DMS53 (cell line): ENCODE measurements around the gene ZNF814.
"Not testable (repeated sequence)": the region's sequence is repeated elsewhere in the genome, so short reads cannot be mapped to it uniquely, and the experiment has no call there.

Experiments
- DNase-seq: peaks from one replicate; lab custom pipeline; 2025; lab: John Stamatoyannopoulos, UW

ZNF814 gene

DNA sequence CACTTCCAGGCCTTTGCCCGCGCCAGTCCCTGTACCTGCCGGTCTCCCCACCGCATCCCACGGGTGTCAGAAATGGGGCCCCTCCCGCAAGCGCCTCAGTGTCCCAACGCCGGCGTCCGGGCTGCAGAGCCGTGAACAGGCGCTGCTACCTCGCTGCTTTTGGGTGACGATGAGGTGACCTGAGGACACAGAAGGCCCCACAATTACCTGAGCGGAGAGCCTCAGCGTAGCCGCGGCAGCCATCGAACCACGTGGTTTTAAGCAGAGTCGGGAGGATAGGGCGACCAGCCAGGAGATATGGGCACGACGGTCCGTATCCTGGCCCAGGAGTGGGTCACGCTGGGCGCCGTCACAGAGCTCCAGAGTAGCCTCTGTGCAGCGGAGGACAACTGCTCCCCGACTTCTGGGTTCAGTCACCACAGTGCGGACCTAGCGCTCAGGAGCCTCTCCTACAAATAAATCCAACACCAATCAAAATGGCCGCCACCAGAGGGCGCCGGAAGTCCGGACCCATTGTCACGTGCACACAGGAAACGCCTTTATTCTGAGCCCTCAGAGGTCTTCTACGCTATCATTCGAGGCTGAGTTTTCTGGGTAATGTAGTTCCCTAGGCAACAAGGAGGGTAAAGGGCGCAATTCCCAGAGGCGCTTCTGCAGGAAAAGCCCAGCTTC is at the start of gene ZNF814:
ZNF814 (minus strand) TSS at position 478 of the 672 bp plus-strand sequence; CDS start at position 243, 235 bp downstream.
- peak; percentile 37 for DNase-seq

DNA sequence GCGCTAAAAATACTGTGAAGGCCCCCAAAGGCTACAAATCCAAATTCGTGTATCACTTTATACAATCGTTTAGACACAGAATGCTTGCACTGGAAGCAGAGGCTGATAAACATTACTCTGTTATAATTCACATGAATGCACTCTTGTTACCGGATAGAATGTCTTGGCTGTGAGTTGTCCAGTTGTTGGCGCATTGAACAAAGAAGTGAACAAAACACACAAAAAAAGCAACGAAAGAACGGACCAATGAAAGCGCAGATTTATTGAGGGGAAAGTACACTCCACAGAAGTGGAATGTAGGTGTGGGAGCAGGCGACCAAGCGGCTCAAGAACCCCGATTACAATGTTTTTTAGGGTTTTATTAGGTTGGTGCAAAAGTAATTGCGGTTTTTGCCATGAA is 46.9 kb upstream of the ZNF814 start:
- DNase-seq, result no peak

DNA sequence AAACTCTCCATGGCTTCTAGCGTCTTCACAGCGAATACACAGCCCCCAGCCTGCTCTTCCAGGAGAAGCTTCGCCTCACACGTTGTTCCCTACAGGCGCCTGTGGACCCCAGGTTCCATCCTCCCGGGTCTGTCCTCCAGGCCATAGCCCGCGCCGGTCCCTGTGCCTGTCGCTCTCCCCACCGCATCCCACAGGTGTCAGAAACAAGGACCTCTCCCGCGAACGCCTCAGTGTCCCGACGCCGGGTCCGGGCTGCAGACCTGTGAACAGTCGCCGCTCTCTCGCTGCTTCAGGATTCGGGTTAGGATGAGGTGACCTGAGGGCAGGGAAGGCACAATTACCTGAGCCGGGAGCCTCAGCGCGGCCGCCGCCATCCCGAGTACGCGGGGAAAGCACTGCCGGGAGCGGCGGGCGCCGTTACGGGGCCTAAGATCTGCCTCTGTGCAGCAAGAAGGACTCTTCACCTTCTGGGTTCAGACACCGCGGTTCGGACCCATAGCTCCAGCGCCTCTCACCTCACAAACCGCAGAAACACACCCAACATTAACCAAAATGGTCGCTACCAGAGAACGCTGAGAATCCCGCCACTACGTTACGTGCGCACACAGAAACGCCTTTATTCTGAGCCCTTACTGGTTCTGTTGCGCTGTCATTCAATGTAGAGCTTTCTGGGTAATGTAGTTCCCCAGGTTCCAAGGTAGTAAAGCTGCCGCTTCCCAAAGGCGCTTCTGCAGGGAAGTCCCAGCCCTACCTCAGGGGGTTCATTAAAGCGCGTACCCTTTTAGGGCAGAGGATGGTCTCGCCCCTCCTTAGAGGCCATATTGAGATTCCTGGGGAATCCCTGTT is 46.2 kb upstream of the ZNF814 start, which contains the start of gene ZNF418:
ZNF418 (minus strand) TSS at position 583 of the 846 bp plus-strand sequence. CDS start 1,580 bp downstream, outside the sequence.
- peak; percentile 87 for DNase-seq

DNA sequence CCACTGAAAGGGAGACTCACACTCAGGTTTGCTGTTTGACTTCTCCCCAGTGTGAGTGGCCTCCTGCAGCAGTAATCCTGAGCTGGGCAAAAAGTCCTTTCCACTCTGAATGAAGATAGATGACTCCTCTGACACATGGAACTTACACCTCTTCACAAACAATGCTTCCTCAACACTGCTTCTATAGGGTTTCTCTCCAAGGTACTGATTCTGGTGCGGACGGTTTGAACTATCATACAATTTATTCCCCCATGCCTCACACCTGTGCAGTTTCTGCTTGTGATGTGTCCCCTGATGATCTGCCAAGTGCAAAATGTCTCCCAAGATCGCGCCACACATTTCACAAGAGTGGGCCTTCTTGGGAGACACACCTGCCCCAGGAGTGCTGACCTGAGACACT is 38.8 kb upstream of the ZNF814 start:
- DNase-seq, result no peak

DNA sequence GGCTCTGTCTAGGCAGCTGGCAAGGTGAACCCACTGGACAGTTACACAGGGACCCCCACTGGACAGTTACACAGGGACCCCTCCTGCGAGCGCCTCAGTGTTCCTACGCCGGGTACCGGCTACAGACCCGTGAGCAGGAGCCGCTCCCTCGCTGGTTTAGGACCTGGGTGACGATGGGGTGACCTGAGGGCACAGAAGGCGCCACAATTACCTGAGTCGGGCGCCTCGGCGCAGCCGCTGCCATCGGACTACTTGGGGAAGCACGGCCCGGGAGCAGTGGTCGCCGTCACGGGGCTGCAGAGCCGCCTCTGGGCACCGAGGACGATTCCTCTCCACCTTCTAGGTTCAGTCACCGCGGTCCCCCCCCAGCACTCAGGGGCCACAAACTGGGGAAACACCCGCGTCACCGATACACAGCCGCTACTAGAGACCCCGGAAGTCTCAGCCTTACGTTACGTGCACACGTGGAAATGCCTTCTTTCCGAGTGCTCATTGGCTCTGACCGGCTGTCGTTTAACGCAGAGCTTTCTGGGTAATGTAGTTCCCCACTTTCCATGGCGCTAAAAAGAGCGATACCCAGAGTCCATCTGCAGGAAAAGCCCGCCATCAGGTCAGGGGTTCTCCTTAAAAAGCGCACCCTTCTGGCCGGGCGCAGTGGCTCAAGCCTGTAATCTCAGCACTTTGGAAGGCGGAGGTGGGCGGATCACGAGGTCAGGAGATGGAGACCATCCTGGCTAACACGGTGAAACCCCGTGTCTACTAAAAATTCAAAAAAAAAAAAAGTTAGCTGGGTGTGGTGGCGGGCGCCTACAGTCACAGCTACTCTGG is 27.5 kb upstream of the ZNF814 start, which contains the start of gene ZNF417:
ZNF417 (minus strand) TSS at position 425 of the 828 bp plus-strand sequence; CDS start at position 244, 181 bp downstream.
- DNase-seq, result peak; percentile 97

DNA sequence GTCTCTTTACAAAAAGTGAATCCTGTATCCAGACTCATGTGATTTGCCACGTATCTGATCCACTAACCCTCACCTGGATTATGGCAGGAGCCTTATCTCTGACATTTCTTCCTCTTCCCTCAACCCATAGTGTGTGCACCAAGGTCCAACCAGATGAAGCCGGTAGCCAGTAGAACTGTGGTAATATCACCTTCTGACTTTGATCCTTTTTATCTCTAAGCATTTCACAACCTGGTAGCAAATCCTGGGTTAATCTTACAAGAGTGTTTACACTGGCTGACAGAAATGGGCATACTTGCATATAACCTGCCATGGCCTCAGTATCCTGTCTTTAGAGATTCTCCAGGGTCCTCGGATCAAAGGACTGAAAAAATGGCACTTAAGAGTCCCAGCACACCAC is 25.7 kb upstream of the ZNF814 start:
- DNase-seq, result no peak

DNA sequence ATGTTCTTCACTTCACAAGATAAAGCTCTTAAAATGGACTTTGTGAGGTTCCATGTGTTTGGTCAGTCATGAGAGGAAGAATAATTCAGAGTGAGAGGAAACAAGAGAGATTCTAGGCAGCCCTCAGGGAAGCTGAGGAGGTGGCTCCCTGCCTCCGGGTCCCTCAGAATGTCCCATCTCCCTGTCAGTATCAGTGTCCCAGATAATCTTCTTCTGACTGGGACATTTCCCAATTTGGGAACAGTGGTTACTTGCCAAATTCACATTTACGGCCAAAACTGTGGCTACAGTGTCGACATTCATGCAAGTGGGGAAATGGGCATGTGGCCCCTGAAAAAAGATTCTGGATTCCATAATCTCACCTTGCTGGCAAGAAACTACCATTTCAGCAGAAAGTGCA is 18.6 kb upstream of the ZNF814 start:
- no peak for DNase-seq

DNA sequence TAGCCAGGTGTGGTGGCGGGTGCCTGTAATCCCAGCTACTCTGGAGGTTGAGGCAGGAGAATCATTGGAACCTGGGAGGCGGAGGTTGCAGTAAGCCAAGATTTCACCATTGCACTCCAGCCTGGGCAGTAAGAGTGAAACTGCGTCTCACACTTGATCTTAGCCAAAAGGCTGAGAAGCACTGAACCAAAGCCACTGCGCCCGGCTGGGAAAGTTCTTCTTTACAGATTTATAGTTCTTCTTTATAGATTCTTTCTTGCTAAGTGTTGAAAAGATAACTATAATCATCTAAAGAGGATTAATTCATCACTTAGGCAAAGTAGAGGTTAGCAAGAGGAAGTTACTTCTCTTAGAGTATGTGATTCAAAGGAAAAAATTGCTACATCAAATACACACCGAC is 16.4 kb upstream of the ZNF814 start:
- no peak for DNase-seq

DNA sequence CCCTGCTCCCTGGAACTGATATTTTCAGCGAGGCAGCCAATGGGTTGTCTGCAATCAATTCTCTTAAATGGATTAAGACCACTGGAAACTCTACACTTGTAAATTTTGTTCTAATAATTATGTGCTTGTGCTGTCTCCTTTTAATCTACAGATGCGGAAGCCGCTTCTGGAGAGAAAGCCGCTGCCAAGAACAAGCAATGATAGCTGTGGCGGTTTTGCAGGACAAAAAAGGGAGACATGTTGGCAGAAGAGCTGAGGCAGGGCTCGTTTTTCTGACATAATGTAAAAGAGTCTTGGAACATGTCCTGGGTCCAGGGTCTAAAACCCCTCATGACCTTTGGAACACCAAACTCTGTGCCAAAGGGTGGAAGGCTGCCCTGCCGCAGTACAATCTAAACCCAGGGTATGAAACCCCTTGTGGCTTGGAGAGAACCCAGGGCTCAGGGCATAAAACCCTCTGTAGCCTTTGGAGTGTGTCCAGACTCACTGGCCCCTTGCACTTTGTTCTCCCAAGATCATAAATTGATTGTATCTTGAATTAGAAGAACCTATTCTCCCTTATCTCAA is 14.9 kb upstream of the ZNF814 start:
- DNase-seq, result no peak

DNA sequence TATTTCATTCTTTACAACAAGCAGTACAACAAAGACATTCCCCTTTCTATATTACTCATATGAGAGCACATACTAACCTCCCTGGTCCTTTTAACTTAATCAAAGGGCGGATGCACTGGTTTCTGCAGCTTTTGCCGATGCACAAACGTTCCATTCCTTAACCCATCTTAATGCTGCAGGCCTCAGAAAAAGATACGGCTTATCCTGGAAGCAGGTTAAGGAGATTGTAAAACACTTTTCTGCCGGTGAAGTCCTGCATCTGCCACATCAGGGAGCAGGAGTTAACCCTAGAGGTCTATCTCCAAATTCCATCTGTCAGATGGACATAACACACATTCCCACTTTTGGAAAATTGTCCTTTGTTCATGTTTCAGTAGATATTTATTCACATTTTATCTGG is 11.5 kb upstream of the ZNF814 start:
- DNase-seq, result no peak

DNA sequence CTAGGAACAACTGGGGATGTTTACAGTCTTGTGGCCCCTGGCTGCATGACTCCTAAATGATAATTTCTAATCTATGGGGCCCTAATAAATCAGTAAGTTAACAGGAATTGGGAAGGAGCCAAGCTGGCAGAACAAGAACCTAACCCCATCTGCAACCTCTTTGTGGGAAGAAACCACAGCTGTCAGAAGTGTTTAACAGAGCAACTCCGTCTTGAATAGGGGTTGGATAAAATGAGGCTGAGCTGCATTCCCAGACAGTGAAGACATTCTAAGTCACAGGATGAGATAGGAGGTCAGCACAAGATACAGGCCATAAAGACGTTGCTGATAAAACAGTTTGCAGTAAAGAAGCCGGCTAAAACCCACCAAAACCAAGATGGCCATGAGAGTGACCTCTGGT is 1.9 kb upstream of the ZNF814 start:
- not testable (repeated sequence) for DNase-seq

DNA sequence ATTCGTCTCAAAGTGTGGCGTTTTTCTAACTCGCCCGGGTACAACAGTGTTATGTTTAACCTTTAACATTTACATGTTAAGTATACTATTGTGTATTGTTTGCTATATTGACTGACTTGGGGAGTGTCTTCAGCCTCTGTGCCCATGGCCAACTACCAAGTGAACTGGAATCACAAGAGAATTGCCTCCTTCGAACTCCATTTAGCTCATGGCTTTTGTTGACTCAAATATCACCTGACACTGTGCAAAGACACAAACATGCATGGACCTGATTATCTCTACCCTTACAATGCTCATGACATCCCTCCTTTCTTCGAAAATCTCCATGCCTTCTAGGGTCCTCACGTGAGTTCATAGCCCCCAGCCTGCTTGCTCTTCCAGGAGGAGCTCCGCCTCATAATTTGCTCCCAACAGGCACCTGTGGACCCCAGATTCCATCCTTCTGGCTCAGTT is 704 bp downstream of the ZNF814 start:
- DNase-seq, result no peak

DNA sequence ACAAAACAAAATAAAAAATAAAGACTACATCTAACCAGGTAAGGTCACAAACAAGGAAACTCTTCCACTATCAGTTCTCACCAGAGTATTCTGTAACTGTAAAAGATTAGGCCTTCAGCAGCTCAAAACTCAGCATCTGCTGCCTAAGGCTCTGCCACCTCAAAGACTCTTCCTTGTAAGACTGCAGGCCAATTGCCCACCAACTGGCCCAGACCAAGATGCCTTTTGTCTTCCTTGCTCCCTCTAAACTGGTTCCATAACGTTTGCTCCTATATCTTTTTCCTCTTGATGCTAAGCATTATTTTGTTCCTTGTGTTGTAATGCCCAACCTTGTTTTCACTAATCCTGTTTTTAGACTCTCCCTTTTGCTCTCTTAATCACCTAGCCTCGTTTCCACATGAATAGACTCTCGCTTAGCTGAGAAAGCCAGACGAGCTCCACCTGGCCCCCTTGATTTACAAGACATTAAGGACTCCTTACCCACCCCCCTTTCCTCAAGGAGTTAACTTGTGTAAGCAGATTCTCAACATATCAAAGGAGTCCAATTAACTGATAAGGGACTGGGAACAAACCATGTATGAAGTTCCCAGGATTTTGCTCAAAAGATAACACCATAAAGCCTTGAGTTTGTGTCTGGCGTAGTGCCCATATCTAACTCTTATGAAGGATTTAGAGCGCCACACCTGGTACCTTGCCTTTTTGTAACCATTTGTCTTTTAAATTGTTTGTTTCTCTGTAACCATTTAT is 1.5 kb downstream of the ZNF814 start:
- DNase-seq, result no peak

DNA sequence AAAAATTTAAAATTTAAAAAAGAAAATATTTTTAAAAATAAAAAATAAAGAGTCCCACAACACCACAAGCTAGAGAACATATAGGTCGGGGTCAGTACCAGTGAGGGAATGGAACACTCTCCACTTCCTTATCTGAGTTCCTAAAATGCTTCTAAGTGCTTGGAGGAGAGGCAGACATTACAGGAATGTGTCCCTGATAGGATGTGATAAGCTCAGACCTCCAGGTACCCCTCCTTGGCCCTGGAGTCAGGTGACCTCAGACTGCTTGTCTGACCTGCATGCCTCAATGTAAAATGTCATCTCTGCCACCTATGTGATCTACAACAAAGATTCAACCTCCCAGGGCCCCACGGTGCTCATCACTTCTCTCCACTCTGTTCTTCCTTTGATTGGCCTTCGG is 2.8 kb downstream of the ZNF814 start:
- DNase-seq, result no peak

DNA sequence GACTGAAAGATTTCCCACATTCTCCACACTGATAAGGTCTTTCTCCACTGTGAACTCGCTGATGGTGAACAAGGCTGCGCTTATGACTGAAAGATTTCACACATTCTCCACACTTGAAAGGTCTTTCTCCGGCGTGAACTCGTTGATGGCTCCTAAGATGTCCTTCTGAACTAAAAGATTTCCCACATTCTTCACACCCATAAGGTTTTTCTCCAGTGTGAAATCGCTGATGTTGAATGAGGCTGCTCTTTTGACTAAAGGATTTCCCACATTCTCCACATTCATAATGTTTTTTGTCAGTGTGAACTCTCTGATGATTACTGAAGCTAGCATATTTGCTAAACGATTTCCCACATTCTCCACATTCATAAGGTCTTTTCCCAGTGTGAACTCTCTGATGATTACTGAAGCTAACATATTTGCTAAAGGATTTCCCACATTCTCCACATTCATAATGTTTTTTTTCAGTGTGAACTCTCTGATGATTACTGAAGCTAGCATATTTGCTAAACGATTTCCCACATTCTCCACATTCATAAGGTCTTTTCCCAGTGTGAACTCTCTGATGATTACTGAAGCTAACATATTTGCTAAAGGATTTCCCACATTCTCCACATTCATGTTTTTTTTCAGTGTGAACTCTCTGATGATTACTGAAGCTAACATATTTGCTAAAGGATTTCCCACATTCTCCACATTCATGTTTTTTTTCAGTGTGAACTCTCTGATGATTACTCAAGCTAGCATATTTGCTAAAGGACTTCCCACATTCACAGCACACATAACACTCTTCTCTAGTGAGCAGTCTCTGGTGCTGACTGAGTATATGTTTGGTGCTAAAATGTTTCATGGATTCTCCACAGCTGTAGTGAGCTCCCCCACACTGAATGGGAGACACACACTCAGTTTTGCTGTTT is 14.7 kb downstream of the ZNF814 start:
- DNase-seq, result not testable (repeated sequence)

DNA sequence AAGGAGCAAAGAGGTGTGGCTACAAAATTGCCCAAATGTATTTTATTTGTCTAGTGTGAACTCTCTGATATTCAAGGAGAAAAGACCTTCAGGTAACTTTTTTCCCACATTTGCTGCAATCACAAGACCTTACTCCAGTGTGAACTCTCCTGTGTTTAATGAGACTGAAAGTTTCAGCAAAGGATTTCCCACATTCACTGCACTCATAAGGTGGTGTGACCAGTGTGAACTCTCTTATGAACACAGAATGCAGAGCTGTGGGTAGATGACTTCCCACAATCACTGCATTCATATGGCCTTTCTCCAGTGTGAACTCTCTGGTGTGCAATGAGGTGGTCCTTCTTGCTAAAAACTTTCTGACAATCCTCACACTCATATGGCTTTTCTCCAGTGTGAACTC is 16.4 kb downstream of the ZNF814 start:
- no peak for DNase-seq

DNA sequence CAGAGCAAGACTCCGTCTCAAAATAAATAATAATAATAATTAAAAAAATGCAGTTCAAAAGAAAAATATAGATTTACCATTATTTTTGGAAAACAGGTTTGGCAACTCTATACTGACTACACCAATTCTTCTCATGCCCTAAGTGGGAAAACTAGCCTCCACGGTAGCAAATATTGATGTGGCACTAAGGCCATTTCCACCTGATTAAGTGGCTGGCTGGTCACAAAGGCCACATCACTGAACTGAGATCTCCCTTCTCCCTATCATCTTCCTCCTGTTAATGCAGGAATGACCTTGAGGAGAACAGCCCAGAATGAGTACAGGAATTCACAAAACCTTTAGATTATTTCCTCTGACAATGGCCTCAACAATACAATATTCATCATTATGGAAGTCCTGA is 18.6 kb downstream of the ZNF814 start:
- DNase-seq, result peak; percentile 13

DNA sequence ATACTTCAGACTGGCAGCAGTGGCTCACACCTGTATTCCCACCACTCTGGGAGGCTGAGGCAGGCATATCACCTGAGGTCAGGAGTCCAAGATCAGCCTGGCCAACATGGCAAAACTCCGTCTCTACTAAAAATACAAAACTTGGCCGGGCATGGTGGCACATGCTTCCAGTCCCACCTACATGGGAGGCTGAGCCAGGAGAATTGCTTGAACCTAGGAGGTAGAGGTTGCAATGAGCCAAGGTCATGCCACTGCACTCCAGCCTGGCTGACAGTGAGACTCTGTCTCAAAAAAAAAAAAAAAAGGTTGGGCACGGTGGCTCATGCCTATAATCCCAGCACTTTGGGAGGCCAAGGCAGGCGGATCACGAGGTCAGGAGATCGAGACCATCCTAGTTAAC is 19.2 kb downstream of the ZNF814 start:
- not testable (repeated sequence) for DNase-seq

DNA sequence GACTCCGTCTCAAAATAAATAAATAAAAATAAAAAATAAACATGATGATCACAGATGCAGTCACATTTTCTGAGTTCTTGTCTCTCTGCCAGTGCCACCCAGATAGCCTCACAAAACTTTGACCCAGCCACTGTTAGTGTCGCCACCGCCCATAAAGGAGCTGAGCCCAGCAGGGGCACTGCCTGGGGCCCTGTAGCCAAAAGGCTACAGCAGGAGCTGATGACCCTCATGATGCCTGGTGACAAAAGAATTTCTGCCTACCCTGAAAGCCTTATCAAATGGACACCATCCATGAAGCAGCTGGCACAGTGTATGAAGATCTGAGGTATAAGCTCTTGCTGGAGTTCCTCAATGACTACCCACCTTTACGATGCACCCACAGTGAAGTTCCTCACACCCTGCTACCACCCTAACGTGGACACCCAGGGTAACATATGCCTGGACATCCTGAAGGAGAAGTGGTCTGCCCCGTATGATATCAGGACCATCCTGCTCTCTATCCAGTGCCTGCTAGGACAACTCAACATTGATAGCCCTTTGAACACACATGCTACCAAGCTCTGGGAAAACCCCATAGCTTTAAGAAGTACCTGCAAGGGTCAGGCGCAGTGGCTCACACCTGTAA is 20.9 kb downstream of the ZNF814 start:
- DNase-seq, result no peak
